Smooth muscle cell of trachea (primary cell): ENCODE data around the gene INTS7. TPM values are rescaled to one million over a fixed set of nuclear protein-coding genes. Genes with fewer than 3 reads are reported as not detected.

Experiments
- total RNA-seq: library from RNA; depleted of rRNA; stranded (reverse); fragments of >200 nt; gene quantifications from 2 replicates; pipeline ENCODE4 v1.2.1, GENCODE V29; 2014

Gene INTS7
- 18.2 and 19.1 TPM in 2 replicates for total RNA-seq

GRCh38 chr1:212035123-212035834 is at the start of gene INTS7, which contains the start of gene DTL:
TSS of gene INTS7 (minus strand) at chr1:212035557. CDS start at chr1:212035437, 120 bp downstream.
TSS of gene DTL (plus strand) at chr1:212035748. CDS start at chr1:212035891, 143 bp downstream.

Other genes with a start within 250 kb of the INTS7 start
- 41.3 and 46.8 TPM in 2 replicates for gene LPGAT1, start 204.8 kb downstream of the INTS7 start, total RNA-seq
- gene DTL, start 191 bp upstream of the INTS7 start, total RNA-seq: 1.3 and 8.9 TPM in 2 replicates
- 35.5 and 44.7 TPM in 2 replicates for gene PPP2R5A, start 249.9 kb upstream of the INTS7 start, total RNA-seq